NCI-H187 (cell line): ENCODE measurements around the gene MAP6.
A peak's percentile ranks its signal among the peaks of the same experiment; 100 is the strongest.

ENCODE experiments used
- DNase-seq, 2 experiments: peaks; one replicate each; lab custom pipeline; 2025; lab: John Stamatoyannopoulos, UW

MAP6 gene

GRCh38 chr11:75568616-75569219, 100.1 kb downstream of the MAP6 start:
- DNase-seq, result no peak

- DNase-seq, result no peak
Observed at GRCh38 chr11:75567971-75568370, 100.9 kb downstream of the MAP6 start.

- DNase-seq, result no peak
Observed at GRCh38 chr11:75566763-75567279, 102.0 kb downstream of the MAP6 start.

GRCh38 chr11:75565916-75566762, 102.7 kb downstream of the MAP6 start:
- DNase-seq, result no peak

GRCh38 chr11:75565221-75565814, 103.5 kb downstream of the MAP6 start:
- DNase-seq, result no peak

- no peak for DNase-seq
Observed at GRCh38 chr11:75563978-75564552, 104.8 kb downstream of the MAP6 start.

- no peak for DNase-seq
Observed at GRCh38 chr11:75563501-75563977, 105.3 kb downstream of the MAP6 start.

- no peak for DNase-seq
Observed at GRCh38 chr11:75562836-75563484, 105.9 kb downstream of the MAP6 start.

- no peak for DNase-seq
Observed at GRCh38 chr11:75562048-75562835, 106.6 kb downstream of the MAP6 start, which contains the start of gene SERPINH1. Gene SERPINH1 (plus strand): TSS chr11:75562253. CDS start chr11:75566350, 4,097 bp downstream.

GRCh38 chr11:75561426-75562047, 107.3 kb downstream of the MAP6 start:
- no peak for DNase-seq

GRCh38 chr11:75560644-75561043, 108.2 kb downstream of the MAP6 start:
- no peak for DNase-seq

GRCh38 chr11:75558939-75559843, 109.6 kb downstream of the MAP6 start:
- DNase-seq, result no peak

GRCh38 chr11:75557666-75558494, 111.0 kb downstream of the MAP6 start:
- no peak for DNase-seq

- DNase-seq, result no peak
Observed at GRCh38 chr11:75556275-75556674, 112.6 kb downstream of the MAP6 start.

GRCh38 chr11:75555079-75555811, 113.6 kb downstream of the MAP6 start:
- DNase-seq, result no peak

GRCh38 chr11:75554258-75555022, 114.4 kb downstream of the MAP6 start:
- DNase-seq, result peak in 1 of 2 experiments; percentile 29

- DNase-seq, result no peak
Observed at GRCh38 chr11:75553889-75554257, 115.0 kb downstream of the MAP6 start.
